ENCODE measurements around the gene ZNF521. TPM values are rescaled to one million over a fixed set of nuclear protein-coding genes. Genes with fewer than 3 reads are reported as not detected.

ZNF521 gene
- total and polyA plus RNA-seq, 2 donors (not counting 3 experiments of a cell fraction or from before 2014, with no cell fraction given) = 111 to 168 TPM

GRCh38 chr18:25170402-25170801 is 181.6 kb downstream of the ZNF521 start:
- CTCF ChIA-PET = no interaction called here
- intact Hi-C loops (cut with micrococcal nuclease) = no loop called here

More at GRCh38 chr18:25170402-25170801, 181.6 kb downstream of the ZNF521 start:
- Histone ChIP-seq H3K36me3 (ENCODE audit: control insufficient read depth in 2 of 2, extremely low read depth in 1 of 2, insufficient read depth in 2 of 2, low read length in 2 of 2) (peaks cover 8 to 12% of the 10 kb centered on the region in 2 experiments), H3K4me3 (replicated peaks in 1 of 3; ENCODE audit: insufficient read depth in 1 of 3, low read depth in 1 of 3, low read length in 3 of 3) (no peak overlapping the region), H3K27me3 (ENCODE audit: control insufficient read depth in 2 of 2, insufficient read depth in 2 of 2, low read length in 2 of 2) (no peaks in the 10 kb centered on the region), H3K27ac (ENCODE audit: insufficient read depth, low read depth, low read length) (no peak overlapping the region), H3K9me1 (replicated peaks; ENCODE audit: control insufficient read depth, extremely low read depth, insufficient read depth, low read length) (no peaks in the 10 kb centered on the region), H3K4me1 (ENCODE audit: control insufficient read depth, extremely low read depth, insufficient read depth, low read length) (peaks cover 6% of the 10 kb centered on the region), H3K9ac (replicated peaks; ENCODE audit: extremely low read depth, insufficient read depth, low read length) (no peak overlapping the region), H3K9me3 (replicated peaks; ENCODE audit: control insufficient read depth, insufficient read depth, low read length) (no peaks in the 10 kb centered on the region), H3K4me2 (ENCODE audit: insufficient read depth, low read length) (no peak overlapping the region), H4K20me1 (replicated peaks; ENCODE audit: control insufficient read depth, extremely low read depth, insufficient read depth, low read length) (peaks cover 3% of the 10 kb centered on the region), H2AFZ (ENCODE audit: low read depth, low read length) (no peak overlapping the region), H3K79me2 (ENCODE audit: control insufficient read depth, insufficient read depth, low read length) (no peaks in the 10 kb centered on the region)
- DNase-seq (ENCODE audit: low read depth, low spot score) = no peak
- BruUV-seq (replicated peaks) = no TSS peak
- dilution Hi-C loops (cut with MboI; ENCODE audit: extremely low pct_ligation_motif_present, low sequenced_read_pairs) = no loop called here
- no peak for FAIRE-seq
- POLR2A ChIA-PET = no interaction called here
- TF ChIP-seq EZH2 (IDR thresholded peaks at IDR 0.05; ENCODE audit: borderline replicate concordance, low read depth, low read length, severe bottlenecking) = no peak
- TF ChIP-seq, protein P1, sequence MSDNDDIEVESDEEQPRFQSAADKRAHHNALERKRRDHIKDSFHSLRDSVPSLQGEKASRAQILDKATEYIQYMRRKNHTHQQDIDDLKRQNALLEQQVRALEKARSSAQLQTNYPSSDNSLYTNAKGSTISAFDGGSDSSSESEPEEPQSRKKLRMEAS (IDR thresholded peaks at IDR 0.05; ENCODE audit: insufficient read depth, insufficient read length) = no peak
- no peak for TF ChIP-seq CTCF (IDR thresholded peaks at IDR 0.05; ENCODE audit: extremely low read depth in 1 of 2, insufficient read depth in 1 of 2, low read depth in 1 of 2, low read length in 2 of 2)
- TF ChIP-seq MYC (IDR thresholded peaks at IDR 0.05; ENCODE audit: low read depth, low read length) = no peak
- no peak for TF ChIP-seq POLR2AphosphoS5 (IDR thresholded peaks at IDR 0.05; ENCODE audit: insufficient read depth, low read depth, low read length)
- TF ChIP-seq FOS (IDR thresholded peaks at IDR 0.05; ENCODE audit: borderline replicate concordance, insufficient read depth, low read length) = no peak
- no peak for TF ChIP-seq JUN (IDR thresholded peaks at IDR 0.05; ENCODE audit: borderline replicate concordance, insufficient read depth, insufficient read length, low read depth)
- TF ChIP-seq POLR2A (IDR thresholded peaks at IDR 0.05; ENCODE audit: low read depth, low read length) = no peak
- TF ChIP-seq GATA2 (IDR thresholded peaks at IDR 0.05; ENCODE audit: insufficient read depth, insufficient read length, low read depth, low read length) = no peak

All from endothelial cell of umbilical vein (primary cell).